GM23338 (cell line): ENCODE results near the gene ZNF155. TPM values are rescaled to one million over a fixed set of nuclear protein-coding genes. Genes with fewer than 3 reads are reported as not detected.

Source experiments
- ATAC-seq: fragments of 200-7000 bp; cut with Tn5 transposase; 3 replicates; pipeline ENCODE4 v1.9.1; 2020
- DNase-seq: peaks from one replicate; pipeline ENCODE4 v3.0.0-alpha.2; 2015; ENCODE audit warnings: low spot score
- H2AFZ ChIP-seq: fragments of 200-600 bp; sonication (generic); 2 replicates; pipeline ENCODE4 v1.8.0; 2016; ENCODE audit warnings: antibody characterized with exemption, mild to moderate bottlenecking, moderate library complexity
- H3F3A ChIP-seq: fragments of 200-600 bp; sonication (generic); replicated peaks from 2 replicates; pipeline ENCODE4 v1.8.0; 2017; ENCODE audit warnings: antibody characterized with exemption, mixed run types, low read depth
- H3K27ac ChIP-seq: fragments of 200-600 bp; sonication (generic); 2 replicates; pipeline ENCODE4 v1.6.1; 2016; ENCODE audit warnings: low read depth
- H3K27me3 ChIP-seq: fragments of 200-600 bp; sonication (generic); 2 replicates; pipeline ENCODE4 v1.8.0; 2016; ENCODE audit warnings: mild to moderate bottlenecking, mixed run types, moderate library complexity; ENCODE audit not compliant: insufficient read depth
- H3K36me3 ChIP-seq: fragments of 200-600 bp; sonication (generic); 2 replicates; pipeline ENCODE4 v1.8.0; 2016; ENCODE audit warnings: mild to moderate bottlenecking; ENCODE audit not compliant: insufficient read depth
- H3K4me1 ChIP-seq: fragments of 200-600 bp; sonication (generic); 2 replicates; pipeline ENCODE4 v1.8.0; 2016; ENCODE audit warnings: mild to moderate bottlenecking, moderate library complexity; ENCODE audit not compliant: insufficient read depth
- H3K4me2 ChIP-seq: fragments of 200-600 bp; sonication (generic); 2 replicates; pipeline ENCODE4 v1.7.1; 2017; ENCODE audit warnings: mixed run types
- H3K4me3 ChIP-seq: fragments of 200-600 bp; sonication (generic); 2 replicates; pipeline ENCODE4 v1.6.1; 2016; ENCODE audit warnings: mixed run types
- H3K79me2 ChIP-seq: fragments of 200-600 bp; sonication (generic); replicated peaks from 2 replicates; pipeline ENCODE4 v1.8.0; 2017; ENCODE audit warnings: mild to moderate bottlenecking; ENCODE audit not compliant: insufficient read depth
- H3K9me2 ChIP-seq: fragments of 200-600 bp; sonication (generic); 2 replicates; pipeline ENCODE4 v1.8.0; 2017; ENCODE audit not compliant: insufficient read depth
- H4K20me1 ChIP-seq: fragments of 200-600 bp; sonication (generic); replicated peaks from 2 replicates; pipeline ENCODE4 v1.8.0; 2017; ENCODE audit warnings: mild to moderate bottlenecking; ENCODE audit not compliant: insufficient read depth
- H3K27ac Mint-ChIP-seq: 2 replicates; pipeline ENCODE4 v1.8.0; 2020; ENCODE audit warnings: inconsistent platforms, mild to moderate bottlenecking, moderate library complexity, mixed read lengths
- H3K27me3 Mint-ChIP-seq: 3 replicates; pipeline ENCODE4 v1.8.0; 2022; ENCODE audit warnings: low read depth, mild to moderate bottlenecking, moderate library complexity, mixed read lengths, inconsistent platforms; ENCODE audit not compliant: insufficient read depth, poor library complexity
- H3K36me3 Mint-ChIP-seq: 3 replicates; pipeline ENCODE4 v1.8.0; 2021; ENCODE audit warnings: low read depth, mild to moderate bottlenecking, inconsistent platforms, moderate library complexity, mixed read lengths
- H3K4me1 Mint-ChIP-seq: 3 replicates; pipeline ENCODE4 v1.8.0; 2020; ENCODE audit warnings: mild to moderate bottlenecking, inconsistent platforms, mixed read lengths
- H3K4me3 Mint-ChIP-seq: 3 replicates; pipeline ENCODE4 v1.8.0; 2021; ENCODE audit warnings: moderate library complexity, mild to moderate bottlenecking, inconsistent platforms, mixed read lengths
- H3K9me3 Mint-ChIP-seq: 3 replicates; pipeline ENCODE4 v1.8.0; 2020; ENCODE audit warnings: moderate library complexity, mild to moderate bottlenecking, inconsistent platforms, mixed read lengths
- CREB1 ChIP-seq: fragments of 250-450 bp; sonication (Bioruptor Pico); IDR thresholded peaks from 2 replicates; pipeline ENCODE4 v1.5.0; 2020; ENCODE audit warnings: low read depth, mild to moderate bottlenecking, moderate library complexity
- CTCF ChIP-seq, 2 experiments: fragments of 200-600 bp in 1 of 2; sonication (generic) in 1 of 2; conservative IDR thresholded peaks; 2 replicates each; pipeline versions ENCODE4 v1.5.1 to v1.6.1; 2016 to 2017; ENCODE audit warnings: antibody characterized with exemption in 2 of 2, low read depth in 2 of 2, mild to moderate bottlenecking in 2 of 2, moderate library complexity in 1 of 2
- EZH2 ChIP-seq: fragments of 200-600 bp; sonication (generic); IDR thresholded peaks from one replicate; pipeline ENCODE4 v1.8.0; 2017; ENCODE audit warnings: antibody characterized with exemption, mild to moderate bottlenecking, low read depth; ENCODE audit not compliant: unreplicated experiment
- EZH2phosphoT487 ChIP-seq: fragments of 200-600 bp; sonication (generic); IDR thresholded peaks from one replicate; pipeline ENCODE4 v1.8.1; 2018; ENCODE audit warnings: antibody characterized with exemption; ENCODE audit not compliant: unreplicated experiment
- JUNB ChIP-seq: IDR thresholded peaks from one replicate; pipeline ENCODE4 v1.6.1; 2016; ENCODE audit warnings: antibody characterized with exemption; ENCODE audit not compliant: unreplicated experiment
- NANOG ChIP-seq: IDR thresholded peaks from 2 replicates; pipeline ENCODE4 v1.6.1; 2016; ENCODE audit warnings: antibody characterized with exemption, borderline replicate concordance
- POLR2AphosphoS5 ChIP-seq: IDR thresholded peaks from 2 replicates; pipeline ENCODE4 v1.6.1; 2016; ENCODE audit warnings: antibody characterized with exemption, low read depth
- REST ChIP-seq: IDR thresholded peaks from one replicate; pipeline ENCODE4 v1.6.1; 2018; ENCODE audit warnings: antibody characterized with exemption; ENCODE audit not compliant: unreplicated experiment
- STAT1 ChIP-seq: IDR thresholded peaks from one replicate; pipeline ENCODE4 v1.6.1; 2016; ENCODE audit warnings: antibody characterized with exemption; ENCODE audit not compliant: unreplicated experiment
- ZNF114 ChIP-seq: fragments of 250-450 bp; sonication (Bioruptor Pico); IDR thresholded peaks from 2 replicates; pipeline ENCODE4 v1.5.0; 2020; ENCODE audit warnings: mild to moderate bottlenecking, moderate library complexity
- ZNF331 ChIP-seq: fragments of 250-450 bp; sonication (Bioruptor Pico); IDR thresholded peaks from 2 replicates; pipeline ENCODE4 v1.5.0; 2020; ENCODE audit warnings: low read depth, mild to moderate bottlenecking, moderate library complexity
- polyA plus RNA-seq: library from polyadenylated mRNA; unstranded; fragments of >200 nt; fragmentation: Nextera tagmentation; extraction: Ambion mirVana; gene quantifications from 2 replicates; pipeline ENCODE4 v1.2.1, GENCODE V29; 2016
- total RNA-seq: library from RNA; depleted of rRNA; stranded (reverse); fragments of >200 nt; shearing (Covaris generic); gene quantifications from 2 replicates; pipeline ENCODE4 v1.2.3, GENCODE V29; 2014
- TF ChIP-seq, protein P1 (sequence below): fragments of 250-450 bp; sonication (Bioruptor Pico); IDR thresholded peaks from 2 replicates; pipeline ENCODE4 v1.5.0; 2020; ENCODE audit warnings: mild to moderate bottlenecking, moderate library complexity
- TF ChIP-seq, protein P2 (sequence below): IDR thresholded peaks from 2 replicates; pipeline ENCODE4 v1.6.1; 2016; ENCODE audit warnings: antibody characterized with exemption

ZNF155 gene
- total and polyA plus RNA-seq, 2 experiments from 2014 or later: 3.8 to 6.0 TPM

GRCh38 chr19:43956827-43957226 is 27.2 kb upstream of the ZNF155 start:
- no peak overlapping the region for H3K4me3 ChIP-seq
- no peak for DNase-seq
- 0 out of 2 replicates have a peak, but pooled peaks cover 3% of the 10 kb centered on the region for H4K20me1 ChIP-seq
- Mint-ChIP-seq H3K36me3 (peaks cover 67% of the 10 kb centered on the region), H3K4me1 (no peaks in the 10 kb centered on the region), H3K9me3 (peaks cover 51% of the 10 kb centered on the region), H3K27me3 (no peaks in the 10 kb centered on the region), H3K4me3 (no peak overlapping the region), H3K27ac (no peak overlapping the region)
- no peaks in the 10 kb centered on the region for H3K27me3 ChIP-seq
- no peak for ATAC-seq
- no peaks in the 10 kb centered on the region for H3F3A ChIP-seq
- H3K4me1 ChIP-seq: no peaks in the 10 kb centered on the region; the same call in 1 of the 2 replicates
- peaks cover 13% of the 10 kb centered on the region; the same call in 1 of the 2 replicates for H3K36me3 ChIP-seq
- H3K9me2 ChIP-seq: 0 out of 2 replicates have a peak, but pooled peaks cover 3% of the 10 kb centered on the region
- H3K4me2 ChIP-seq: no peak overlapping the region
- H3K79me2 ChIP-seq: 0 out of 2 replicates have a peak, but pooled peaks cover 6% of the 10 kb centered on the region
- no peak overlapping the region for H3K27ac ChIP-seq
- TF ChIP-seq CTCF (conservative IDR thresholded peaks at IDR 0.05; ENCODE audit: low read depth in 2 of 2) (no peak), EZH2 (no peak), ZNF114 (CRISPR knock-in tag) (no peak), CREB1 (CRISPR knock-in tag) (no peak), REST (no peak), STAT1 (no peak), ZNF331 (CRISPR knock-in tag) (no peak), POLR2AphosphoS5 (no peak), JUNB (no peak), NANOG (no peak), EZH2phosphoT487 (no peak)
- TF ChIP-seq, protein P1, sequence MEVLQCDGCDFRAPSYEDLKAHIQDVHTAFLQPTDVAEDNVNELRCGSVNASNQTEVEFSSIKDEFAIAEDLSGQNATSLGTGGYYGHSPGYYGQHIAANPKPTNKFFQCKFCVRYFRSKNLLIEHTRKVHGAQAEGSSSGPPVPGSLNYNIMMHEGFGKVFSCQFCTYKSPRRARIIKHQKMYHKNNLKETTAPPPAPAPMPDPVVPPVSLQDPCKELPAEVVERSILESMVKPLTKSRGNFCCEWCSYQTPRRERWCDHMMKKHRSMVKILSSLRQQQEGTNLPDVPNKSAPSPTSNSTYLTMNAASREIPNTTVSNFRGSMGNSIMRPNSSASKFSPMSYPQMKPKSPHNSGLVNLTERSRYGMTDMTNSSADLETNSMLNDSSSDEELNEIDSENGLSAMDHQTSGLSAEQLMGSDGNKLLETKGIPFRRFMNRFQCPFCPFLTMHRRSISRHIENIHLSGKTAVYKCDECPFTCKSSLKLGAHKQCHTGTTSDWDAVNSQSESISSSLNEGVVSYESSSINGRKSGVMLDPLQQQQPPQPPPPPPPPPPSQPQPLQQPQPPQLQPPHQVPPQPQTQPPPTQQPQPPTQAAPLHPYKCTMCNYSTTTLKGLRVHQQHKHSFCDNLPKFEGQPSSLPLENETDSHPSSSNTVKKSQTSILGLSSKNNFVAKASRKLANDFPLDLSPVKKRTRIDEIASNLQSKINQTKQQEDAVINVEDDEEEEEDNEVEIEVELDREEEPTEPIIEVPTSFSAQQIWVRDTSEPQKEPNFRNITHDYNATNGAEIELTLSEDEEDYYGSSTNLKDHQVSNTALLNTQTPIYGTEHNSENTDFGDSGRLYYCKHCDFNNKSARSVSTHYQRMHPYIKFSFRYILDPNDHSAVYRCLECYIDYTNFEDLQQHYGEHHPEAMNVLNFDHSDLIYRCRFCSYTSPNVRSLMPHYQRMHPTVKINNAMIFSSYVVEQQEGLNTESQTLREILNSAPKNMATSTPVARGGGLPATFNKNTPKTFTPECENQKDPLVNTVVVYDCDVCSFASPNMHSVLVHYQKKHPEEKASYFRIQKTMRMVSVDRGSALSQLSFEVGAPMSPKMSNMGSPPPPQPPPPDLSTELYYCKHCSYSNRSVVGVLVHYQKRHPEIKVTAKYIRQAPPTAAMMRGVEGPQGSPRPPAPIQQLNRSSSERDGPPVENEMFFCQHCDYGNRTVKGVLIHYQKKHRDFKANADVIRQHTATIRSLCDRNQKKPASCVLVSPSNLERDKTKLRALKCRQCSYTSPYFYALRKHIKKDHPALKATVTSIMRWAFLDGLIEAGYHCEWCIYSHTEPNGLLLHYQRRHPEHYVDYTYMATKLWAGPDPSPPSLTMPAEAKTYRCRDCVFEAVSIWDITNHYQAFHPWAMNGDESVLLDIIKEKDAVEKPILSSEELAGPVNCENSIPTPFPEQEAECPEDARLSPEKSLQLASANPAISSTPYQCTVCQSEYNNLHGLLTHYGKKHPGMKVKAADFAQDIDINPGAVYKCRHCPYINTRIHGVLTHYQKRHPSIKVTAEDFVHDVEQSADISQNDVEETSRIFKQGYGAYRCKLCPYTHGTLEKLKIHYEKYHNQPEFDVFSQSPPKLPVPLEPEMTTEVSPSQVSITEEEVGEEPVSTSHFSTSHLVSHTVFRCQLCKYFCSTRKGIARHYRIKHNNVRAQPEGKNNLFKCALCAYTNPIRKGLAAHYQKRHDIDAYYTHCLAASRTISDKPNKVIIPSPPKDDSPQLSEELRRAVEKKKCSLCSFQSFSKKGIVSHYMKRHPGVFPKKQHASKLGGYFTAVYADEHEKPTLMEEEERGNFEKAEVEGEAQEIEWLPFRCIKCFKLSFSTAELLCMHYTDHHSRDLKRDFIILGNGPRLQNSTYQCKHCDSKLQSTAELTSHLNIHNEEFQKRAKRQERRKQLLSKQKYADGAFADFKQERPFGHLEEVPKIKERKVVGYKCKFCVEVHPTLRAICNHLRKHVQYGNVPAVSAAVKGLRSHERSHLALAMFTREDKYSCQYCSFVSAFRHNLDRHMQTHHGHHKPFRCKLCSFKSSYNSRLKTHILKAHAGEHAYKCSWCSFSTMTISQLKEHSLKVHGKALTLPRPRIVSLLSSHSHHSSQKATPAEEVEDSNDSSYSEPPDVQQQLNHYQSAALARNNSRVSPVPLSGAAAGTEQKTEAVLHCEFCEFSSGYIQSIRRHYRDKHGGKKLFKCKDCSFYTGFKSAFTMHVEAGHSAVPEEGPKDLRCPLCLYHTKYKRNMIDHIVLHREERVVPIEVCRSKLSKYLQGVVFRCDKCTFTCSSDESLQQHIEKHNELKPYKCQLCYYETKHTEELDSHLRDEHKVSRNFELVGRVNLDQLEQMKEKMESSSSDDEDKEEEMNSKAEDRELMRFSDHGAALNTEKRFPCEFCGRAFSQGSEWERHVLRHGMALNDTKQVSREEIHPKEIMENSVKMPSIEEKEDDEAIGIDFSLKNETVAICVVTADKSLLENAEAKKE: no peak
- TF ChIP-seq, protein P2, sequence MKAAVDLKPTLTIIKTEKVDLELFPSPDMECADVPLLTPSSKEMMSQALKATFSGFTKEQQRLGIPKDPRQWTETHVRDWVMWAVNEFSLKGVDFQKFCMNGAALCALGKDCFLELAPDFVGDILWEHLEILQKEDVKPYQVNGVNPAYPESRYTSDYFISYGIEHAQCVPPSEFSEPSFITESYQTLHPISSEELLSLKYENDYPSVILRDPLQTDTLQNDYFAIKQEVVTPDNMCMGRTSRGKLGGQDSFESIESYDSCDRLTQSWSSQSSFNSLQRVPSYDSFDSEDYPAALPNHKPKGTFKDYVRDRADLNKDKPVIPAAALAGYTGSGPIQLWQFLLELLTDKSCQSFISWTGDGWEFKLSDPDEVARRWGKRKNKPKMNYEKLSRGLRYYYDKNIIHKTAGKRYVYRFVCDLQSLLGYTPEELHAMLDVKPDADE: no peak
- no peak overlapping the region for H2AFZ ChIP-seq
